HepG2 (cell line): ENCODE data around the gene APOA1. TPM values are rescaled to one million over a fixed set of nuclear protein-coding genes. Genes with fewer than 3 reads are reported as not detected.
A peak's percentile ranks its signal among the peaks of the same experiment; 100 is the strongest.

Experiments used
- HMGA1 ChIP-seq: sonication (generic); formaldehyde crosslinking; conservative IDR thresholded peaks from 2 replicates; pipeline ENCODE4 v1.4.0; 2020; ENCODE audit warnings: missing genetic modification reagents
- MAFK ChIP-seq, 2 experiments: IDR thresholded peaks in 1 of 2; conservative IDR thresholded peaks in 1 of 2; 2 replicates each; pipeline ENCODE4 v1.6.1; 2011; ENCODE audit warnings: improper control_type of control experiment in 2 of 2, low read length in 2 of 2
- MIXL1 ChIP-seq: IDR thresholded peaks from 2 replicates; pipeline ENCODE4 v1.6.1; 2016
- MTA1 ChIP-seq: sonication (generic); formaldehyde crosslinking; IDR thresholded peaks from 2 replicates; pipeline ENCODE4 v1.4.0; 2020; ENCODE audit warnings: missing genetic modification reagents, mild to moderate bottlenecking, borderline replicate concordance
- PHF5A ChIP-seq: IDR thresholded peaks from one replicate; pipeline ENCODE4 v1.6.1; 2018; ENCODE audit warnings: low read depth, missing genetic modification reagents; ENCODE audit not compliant: unreplicated experiment
- POLR2AphosphoS2 ChIP-seq: IDR thresholded peaks from 2 replicates; pipeline ENCODE4 v1.6.1; 2011; ENCODE audit warnings: low read depth, low read length, improper control_type of control experiment
- SETDB1 ChIP-seq: sonication (generic); formaldehyde crosslinking; IDR thresholded peaks from 2 replicates; pipeline ENCODE4 v1.5.1; 2020; ENCODE audit warnings: missing genetic modification reagents, mild to moderate bottlenecking, borderline replicate concordance
- SOX5 ChIP-seq: IDR thresholded peaks from 2 replicates; pipeline ENCODE4 v1.6.1; 2016; ENCODE audit warnings: borderline replicate concordance
- SRSF9 ChIP-seq: fragments of 200-400 bp; formaldehyde crosslinking; IDR thresholded peaks from 2 replicates; pipeline ENCODE4 v1.6.1; 2018; ENCODE audit warnings: borderline replicate concordance, mild to moderate bottlenecking, low read depth, low read length; ENCODE audit not compliant: insufficient read depth, poor library complexity, severe bottlenecking
- ZNF260 ChIP-seq: sonication (generic); formaldehyde crosslinking; IDR thresholded peaks from 2 replicates; pipeline ENCODE4 v1.4.0; 2020; ENCODE audit warnings: missing genetic modification reagents, low read depth, mild to moderate bottlenecking, borderline replicate concordance
- ZNF30 ChIP-seq: sonication (generic); formaldehyde crosslinking; IDR thresholded peaks from 2 replicates; pipeline ENCODE4 v1.5.0; 2020; ENCODE audit warnings: mild to moderate bottlenecking, missing genetic modification reagents
- ZNF570 ChIP-seq: sonication (generic); formaldehyde crosslinking; IDR thresholded peaks from 2 replicates; pipeline ENCODE4 v1.4.0; 2020; ENCODE audit warnings: mild to moderate bottlenecking, missing genetic modification reagents, borderline replicate concordance
- ZNF709 ChIP-seq: sonication (generic); formaldehyde crosslinking; IDR thresholded peaks from 2 replicates; pipeline ENCODE4 v1.5.0; 2020; ENCODE audit warnings: mild to moderate bottlenecking, missing genetic modification reagents
- ZNF790 ChIP-seq: sonication (generic); formaldehyde crosslinking; IDR thresholded peaks from 2 replicates; pipeline ENCODE4 v1.8.0; 2022; ENCODE audit warnings: missing genetic modification reagents, mild to moderate bottlenecking, borderline replicate concordance
- ZSCAN22 ChIP-seq: sonication (generic); formaldehyde crosslinking; IDR thresholded peaks from 2 replicates; pipeline ENCODE4 v1.4.0; 2020; ENCODE audit warnings: mild to moderate bottlenecking, missing genetic modification reagents
- polyA plus RNA-seq, 8 experiments: library from polyadenylated mRNA; depleted of rRNA in 3 of 8; stranded (reverse) in 7 of 8; unstranded in 1 of 8; fragments of >200 nt; fragmentation: Illumina TruSeq in 4 of 8; extraction: Trizol in 4 of 8; gene quantifications; 2 replicates each; pipeline versions ENCODE4 v1.2.1 to v1.2.3, GENCODE V29; 2011 to 2016; ENCODE audit warnings: low read depth in 4 of 8, missing spikeins in 1 of 8, mixed read lengths in 1 of 8; ENCODE audit not compliant: insufficient read depth in 1 of 8
- total RNA-seq, 5 experiments: library from RNA; depleted of rRNA; stranded (reverse); fragments of >200 nt; fragmentation: Illumina TruSeq; extraction: Trizol; gene quantifications; 2 replicates each; pipeline ENCODE4 v1.2.3, GENCODE V29; 2016; ENCODE audit warnings: low read depth in 1 of 5
- TF ChIP-seq, protein P1 (sequence below), 2 experiments: sonication (generic) in 1 of 2; formaldehyde crosslinking in 1 of 2; IDR thresholded peaks; 2 replicates each; pipeline versions ENCODE4 v1.5.1 to v1.6.1; 2011 to 2020; ENCODE audit warnings: borderline replicate concordance in 1 of 2, low read depth in 1 of 2, low read length in 1 of 2, mild to moderate bottlenecking in 1 of 2, missing genetic modification reagents in 1 of 2, moderate library complexity in 1 of 2
- TF ChIP-seq, protein P2 (sequence below): sonication (generic); formaldehyde crosslinking; IDR thresholded peaks from 2 replicates; pipeline ENCODE4 v1.4.0; 2020; ENCODE audit warnings: missing genetic modification reagents, borderline replicate concordance
- TF ChIP-seq, protein P3 (sequence below): sonication (generic); formaldehyde crosslinking; IDR thresholded peaks from 2 replicates; pipeline ENCODE4 v1.8.1; 2023; ENCODE audit warnings: missing genetic modification reagents, mild to moderate bottlenecking, borderline replicate concordance
- TF ChIP-seq, protein P4 (sequence below): sonication (generic); formaldehyde crosslinking; IDR thresholded peaks from 2 replicates; pipeline ENCODE4 v1.5.0; 2020; ENCODE audit warnings: missing genetic modification reagents, mild to moderate bottlenecking, borderline replicate concordance

Gene APOA1
- total and polyA plus RNA-seq, 2 of the 13 experiments (the other 11 are each of a cell fraction or from before 2014, with no cell fraction given) = 1,973 to 5,485 TPM

DNA sequence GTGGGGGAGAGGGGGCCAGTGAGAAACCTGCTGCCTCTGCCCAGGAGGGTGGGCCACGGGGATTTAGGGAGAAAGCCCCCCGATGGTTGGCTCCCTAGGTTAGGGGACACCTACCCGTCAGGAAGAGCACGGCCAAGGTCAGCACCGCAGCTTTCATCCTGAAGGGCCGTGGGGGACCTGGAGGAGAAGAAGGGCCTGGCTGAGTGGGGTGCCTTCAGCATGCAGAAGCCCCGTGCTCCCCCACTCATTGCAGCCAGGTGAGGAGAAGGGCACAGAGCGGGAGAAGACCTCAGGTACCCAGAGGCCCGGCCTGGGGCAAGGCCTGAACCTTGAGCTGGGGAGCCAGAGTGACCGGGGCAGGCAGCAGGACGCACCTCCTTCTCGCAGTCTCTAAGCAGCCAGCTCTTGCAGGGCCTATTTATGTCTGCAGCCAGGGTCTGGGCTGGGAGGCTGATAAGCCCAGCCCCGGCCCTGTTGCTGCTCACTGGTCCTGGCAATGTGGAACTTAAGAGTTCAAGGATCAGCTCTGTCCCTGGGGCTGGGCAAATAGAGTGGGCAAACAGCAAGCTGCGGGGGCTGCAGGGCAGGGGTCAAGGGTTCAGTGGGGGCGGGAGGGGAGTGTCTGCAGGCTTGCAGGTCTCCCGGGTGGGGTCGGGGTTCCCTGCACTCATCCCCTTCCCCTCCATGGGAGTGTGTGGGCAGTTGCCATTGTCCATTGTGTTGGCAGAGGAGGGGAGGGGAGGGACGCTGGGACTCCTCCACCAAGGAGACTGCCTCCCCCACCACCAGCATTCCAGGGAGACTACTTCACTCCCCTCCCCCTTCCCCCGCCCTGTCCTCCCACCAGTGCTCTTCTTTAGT lies at the start of gene APOA1 (continued):
- no peak for TF ChIP-seq ZNF260 (CRISPR knock-in tag)
- 0 out of 4 replicates have a peak, but pooled peaks of 1 of the 2 experiments have one; percentile 18 for TF ChIP-seq MAFK (conservative IDR thresholded peaks at IDR 0.05 in 1 of 2, IDR thresholded peaks at IDR 0.05 in 1 of 2; ENCODE audit: low read length in 2 of 2)
- peak; percentile 45; the same call in 1 of the 2 replicates for TF ChIP-seq MIXL1 (CRISPR knock-in tag)
- peak; percentile 83; the same call in 1 of the 2 replicates for TF ChIP-seq POLR2AphosphoS2
- TF ChIP-seq HMGA1 (CRISPR knock-in tag) = no peak
- TF ChIP-seq, protein P1, sequence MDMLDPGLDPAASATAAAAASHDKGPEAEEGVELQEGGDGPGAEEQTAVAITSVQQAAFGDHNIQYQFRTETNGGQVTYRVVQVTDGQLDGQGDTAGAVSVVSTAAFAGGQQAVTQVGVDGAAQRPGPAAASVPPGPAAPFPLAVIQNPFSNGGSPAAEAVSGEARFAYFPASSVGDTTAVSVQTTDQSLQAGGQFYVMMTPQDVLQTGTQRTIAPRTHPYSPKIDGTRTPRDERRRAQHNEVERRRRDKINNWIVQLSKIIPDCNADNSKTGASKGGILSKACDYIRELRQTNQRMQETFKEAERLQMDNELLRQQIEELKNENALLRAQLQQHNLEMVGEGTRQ (IDR thresholded peaks at IDR 0.05; ENCODE audit: low read depth, low read length) = no peak
- TF ChIP-seq, protein P1 (CRISPR knock-in tag; IDR thresholded peaks at IDR 0.05; ENCODE audit: borderline replicate concordance) = no peak
- TF ChIP-seq SRSF9 = no peak
- TF ChIP-seq ZNF709 (CRISPR knock-in tag) = peak; percentile 94
- TF ChIP-seq SOX5 = peak; percentile 95
- TF ChIP-seq, protein P2, sequence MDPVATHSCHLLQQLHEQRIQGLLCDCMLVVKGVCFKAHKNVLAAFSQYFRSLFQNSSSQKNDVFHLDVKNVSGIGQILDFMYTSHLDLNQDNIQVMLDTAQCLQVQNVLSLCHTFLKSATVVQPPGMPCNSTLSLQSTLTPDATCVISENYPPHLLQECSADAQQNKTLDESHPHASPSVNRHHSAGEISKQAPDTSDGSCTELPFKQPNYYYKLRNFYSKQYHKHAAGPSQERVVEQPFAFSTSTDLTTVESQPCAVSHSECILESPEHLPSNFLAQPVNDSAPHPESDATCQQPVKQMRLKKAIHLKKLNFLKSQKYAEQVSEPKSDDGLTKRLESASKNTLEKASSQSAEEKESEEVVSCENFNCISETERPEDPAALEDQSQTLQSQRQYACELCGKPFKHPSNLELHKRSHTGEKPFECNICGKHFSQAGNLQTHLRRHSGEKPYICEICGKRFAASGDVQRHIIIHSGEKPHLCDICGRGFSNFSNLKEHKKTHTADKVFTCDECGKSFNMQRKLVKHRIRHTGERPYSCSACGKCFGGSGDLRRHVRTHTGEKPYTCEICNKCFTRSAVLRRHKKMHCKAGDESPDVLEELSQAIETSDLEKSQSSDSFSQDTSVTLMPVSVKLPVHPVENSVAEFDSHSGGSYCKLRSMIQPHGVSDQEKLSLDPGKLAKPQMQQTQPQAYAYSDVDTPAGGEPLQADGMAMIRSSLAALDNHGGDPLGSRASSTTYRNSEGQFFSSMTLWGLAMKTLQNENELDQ (CRISPR knock-in tag) = 0 out of 2 replicates have a peak, but pooled peaks have one; percentile 64
- TF ChIP-seq SETDB1 (CRISPR knock-in tag) = no peak
- peak; percentile 95; the same call in 1 of the 2 replicates for TF ChIP-seq MTA1 (CRISPR knock-in tag)
- 0 out of 2 replicates have a peak, but pooled peaks have one; percentile 30 for TF ChIP-seq ZNF570 (CRISPR knock-in tag)
- TF ChIP-seq ZSCAN22 (CRISPR knock-in tag) = 0 out of 2 replicates have a peak, but pooled peaks have one; percentile 50
- peak; percentile 98 for TF ChIP-seq ZNF790
- TF ChIP-seq, protein P3, sequence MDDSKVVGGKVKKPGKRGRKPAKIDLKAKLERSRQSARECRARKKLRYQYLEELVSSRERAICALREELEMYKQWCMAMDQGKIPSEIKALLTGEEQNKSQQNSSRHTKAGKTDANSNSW = peak; percentile 54; the same call in 1 of the 2 replicates
- TF ChIP-seq ZNF30 (CRISPR knock-in tag) = peak; percentile 85
- TF ChIP-seq PHF5A (CRISPR knock-in tag) = no peak
- TF ChIP-seq, protein P4, sequence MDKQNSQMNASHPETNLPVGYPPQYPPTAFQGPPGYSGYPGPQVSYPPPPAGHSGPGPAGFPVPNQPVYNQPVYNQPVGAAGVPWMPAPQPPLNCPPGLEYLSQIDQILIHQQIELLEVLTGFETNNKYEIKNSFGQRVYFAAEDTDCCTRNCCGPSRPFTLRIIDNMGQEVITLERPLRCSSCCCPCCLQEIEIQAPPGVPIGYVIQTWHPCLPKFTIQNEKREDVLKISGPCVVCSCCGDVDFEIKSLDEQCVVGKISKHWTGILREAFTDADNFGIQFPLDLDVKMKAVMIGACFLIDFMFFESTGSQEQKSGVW (CRISPR knock-in tag) = no peak
